Measurements from ENCODE around the gene PPP1R17.

Gene PPP1R17

DNA sequence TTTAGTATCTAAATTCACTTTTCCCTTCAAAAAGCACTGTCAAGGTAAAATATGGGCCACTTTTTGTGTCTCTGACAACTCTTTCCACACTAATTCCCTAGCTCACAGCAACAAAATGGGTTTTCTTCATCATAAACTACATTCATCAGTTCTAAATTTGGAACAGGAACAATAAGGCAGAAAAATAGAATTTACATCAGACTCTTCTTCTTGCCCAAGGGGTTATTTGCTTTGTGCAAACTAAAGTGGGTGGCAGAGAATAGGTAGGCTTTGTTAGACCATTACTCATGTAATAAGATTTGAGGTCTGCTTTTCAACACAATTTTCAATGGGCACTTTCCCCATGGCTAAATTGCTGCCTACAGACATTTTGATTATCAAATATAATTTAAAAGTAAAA lies 17.6 kb upstream of the PPP1R17 start:
- DNase-seq (ENCODE audit: low read depth, low spot score): no peak
- H3K4me3 ChIP-seq (ENCODE audit: low read depth, low read length): no peak overlapping the region
- TF ChIP-seq, protein P1, sequence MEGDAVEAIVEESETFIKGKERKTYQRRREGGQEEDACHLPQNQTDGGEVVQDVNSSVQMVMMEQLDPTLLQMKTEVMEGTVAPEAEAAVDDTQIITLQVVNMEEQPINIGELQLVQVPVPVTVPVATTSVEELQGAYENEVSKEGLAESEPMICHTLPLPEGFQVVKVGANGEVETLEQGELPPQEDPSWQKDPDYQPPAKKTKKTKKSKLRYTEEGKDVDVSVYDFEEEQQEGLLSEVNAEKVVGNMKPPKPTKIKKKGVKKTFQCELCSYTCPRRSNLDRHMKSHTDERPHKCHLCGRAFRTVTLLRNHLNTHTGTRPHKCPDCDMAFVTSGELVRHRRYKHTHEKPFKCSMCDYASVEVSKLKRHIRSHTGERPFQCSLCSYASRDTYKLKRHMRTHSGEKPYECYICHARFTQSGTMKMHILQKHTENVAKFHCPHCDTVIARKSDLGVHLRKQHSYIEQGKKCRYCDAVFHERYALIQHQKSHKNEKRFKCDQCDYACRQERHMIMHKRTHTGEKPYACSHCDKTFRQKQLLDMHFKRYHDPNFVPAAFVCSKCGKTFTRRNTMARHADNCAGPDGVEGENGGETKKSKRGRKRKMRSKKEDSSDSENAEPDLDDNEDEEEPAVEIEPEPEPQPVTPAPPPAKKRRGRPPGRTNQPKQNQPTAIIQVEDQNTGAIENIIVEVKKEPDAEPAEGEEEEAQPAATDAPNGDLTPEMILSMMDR (IDR thresholded peaks at IDR 0.05; ENCODE audit: low read depth, low read length): no peak
- in situ Hi-C loops (cut with HindIII; ENCODE audit: low sequenced_read_pairs): no loop called here

DNA sequence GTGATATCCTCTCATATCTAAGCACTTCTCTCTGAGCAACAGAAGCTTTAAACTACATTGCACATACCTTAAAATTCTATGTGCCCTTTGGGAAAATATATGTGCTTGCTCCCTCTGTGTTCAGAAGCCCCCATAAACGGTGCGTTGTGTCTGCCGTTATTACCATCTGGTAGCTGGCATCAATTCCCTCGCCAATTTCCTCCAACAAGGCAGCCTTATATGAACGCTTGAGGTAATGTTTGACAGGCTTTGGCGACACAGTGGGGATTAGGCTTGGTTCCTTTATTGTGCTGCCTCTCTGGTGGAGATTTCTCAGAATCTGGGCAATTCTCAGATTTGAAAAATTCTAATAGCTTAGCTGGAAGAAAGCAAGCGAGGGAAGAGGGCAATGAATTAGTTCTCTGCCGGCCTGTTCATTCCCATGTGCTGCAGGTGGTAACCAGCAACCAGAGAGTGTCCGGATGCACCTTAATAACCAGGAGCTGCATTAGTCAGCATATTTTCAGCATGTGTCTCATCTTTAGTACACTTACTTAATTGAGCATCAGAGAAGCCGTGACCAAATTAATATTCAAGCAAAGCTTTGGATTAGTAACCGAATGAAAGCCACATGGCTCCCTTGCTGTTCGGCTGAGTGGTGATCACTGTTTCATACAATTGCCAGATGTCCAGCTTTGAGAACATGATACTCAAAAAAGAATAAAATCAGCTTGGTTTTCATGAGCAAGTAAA lies 7.3 kb upstream of the PPP1R17 start:
- H3K4me3 ChIP-seq (ENCODE audit: low read depth, low read length): no peak overlapping the region
- TF ChIP-seq, protein P1 (IDR thresholded peaks at IDR 0.05; ENCODE audit: low read depth, low read length): no peak
- in situ Hi-C loops (cut with HindIII; ENCODE audit: low sequenced_read_pairs): no loop called here
- DNase-seq (ENCODE audit: low read depth, low spot score): no peak

DNA sequence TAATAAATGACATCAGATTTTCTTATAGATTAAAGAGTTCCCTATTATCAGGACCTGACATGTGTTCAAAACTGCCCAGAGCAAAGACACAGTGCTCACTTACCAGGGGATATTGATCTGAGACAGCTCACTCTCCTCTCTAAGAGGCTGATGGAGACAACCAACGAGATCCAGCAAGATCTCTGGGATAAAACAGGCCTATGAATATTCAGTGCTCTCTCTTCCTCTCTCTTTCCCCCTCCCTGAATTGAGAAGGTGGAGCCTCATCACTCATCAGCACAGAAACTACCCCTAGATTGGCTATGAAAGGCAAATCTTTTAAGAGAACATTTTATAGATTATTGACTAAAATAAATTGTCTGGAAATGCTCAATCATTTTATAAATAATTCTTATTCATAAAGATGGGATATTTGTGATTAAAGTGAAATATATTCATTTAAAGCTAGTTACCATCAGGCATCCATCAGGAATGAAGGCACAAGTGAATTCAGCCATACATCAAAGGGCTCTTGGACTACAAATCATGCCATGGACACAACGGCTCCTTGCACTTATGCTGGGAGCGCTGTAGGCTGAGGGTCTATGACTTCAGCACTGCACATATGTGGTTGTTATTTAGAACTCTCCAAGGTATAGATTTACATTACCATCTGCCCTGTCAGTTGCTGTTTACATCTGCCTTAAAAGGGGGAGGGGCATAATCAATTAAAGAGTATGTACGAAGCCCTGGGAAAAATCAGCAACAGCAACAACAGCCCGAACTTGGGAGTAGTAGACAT lies 3.4 kb upstream of the PPP1R17 start:
- no peak for DNase-seq (ENCODE audit: low read depth, low spot score)
- TF ChIP-seq, protein P1 (IDR thresholded peaks at IDR 0.05; ENCODE audit: low read depth, low read length): no peak
- no peak overlapping the region for H3K4me3 ChIP-seq (ENCODE audit: low read depth, low read length)
- in situ Hi-C loops (cut with HindIII; ENCODE audit: low sequenced_read_pairs): no loop called here

DNA sequence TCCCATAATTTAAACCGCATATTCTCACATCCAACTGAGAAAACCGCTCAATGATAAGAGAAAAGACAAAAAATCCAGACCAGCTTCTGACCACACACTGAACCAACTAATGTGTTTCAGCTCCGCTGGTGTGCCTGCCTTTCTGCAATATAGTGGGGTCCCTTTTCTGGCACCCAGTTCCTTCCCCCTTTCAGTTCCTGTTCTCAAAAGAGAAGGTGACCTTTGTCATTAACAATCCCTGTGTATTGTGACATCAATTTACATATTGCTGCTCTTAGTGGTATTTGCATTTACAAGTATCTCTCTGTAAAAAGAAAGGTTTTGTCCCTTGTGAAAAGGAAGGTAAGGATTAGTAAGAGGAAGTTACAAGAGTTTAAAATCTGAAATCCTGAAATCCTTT lies 1.4 kb downstream of the PPP1R17 start:
- DNase-seq (ENCODE audit: low read depth, low spot score): no peak
- in situ Hi-C loops (cut with HindIII; ENCODE audit: low sequenced_read_pairs): no loop called here
- no peak overlapping the region for H3K4me3 ChIP-seq (ENCODE audit: low read depth, low read length)
- TF ChIP-seq, protein P1 (IDR thresholded peaks at IDR 0.05; ENCODE audit: low read depth, low read length): no peak

DNA sequence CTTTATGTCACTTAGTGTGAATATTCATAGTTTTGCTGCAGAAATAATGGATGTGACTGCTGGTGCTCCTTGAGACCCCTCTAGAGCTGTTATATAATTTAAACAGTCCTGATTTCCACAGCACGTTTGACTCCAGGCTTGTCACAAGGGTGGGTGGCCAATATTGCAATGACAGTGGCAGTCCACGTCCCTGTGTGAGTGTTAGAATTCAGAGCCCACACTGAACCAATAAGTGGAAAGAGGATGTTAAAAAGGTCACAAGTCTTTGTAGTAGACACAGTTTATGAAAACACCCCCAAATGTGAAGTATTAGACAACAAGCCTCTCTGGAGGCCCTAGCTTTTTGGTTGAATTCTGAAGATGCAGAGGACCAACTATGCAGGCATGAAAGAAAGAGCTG lies 2.0 kb downstream of the PPP1R17 start:
- no peak for DNase-seq (ENCODE audit: low read depth, low spot score)
- no peak overlapping the region for H3K4me3 ChIP-seq (ENCODE audit: low read depth, low read length)
- in situ Hi-C loops (cut with HindIII; ENCODE audit: low sequenced_read_pairs): no loop called here
- TF ChIP-seq, protein P1 (IDR thresholded peaks at IDR 0.05; ENCODE audit: low read depth, low read length): no peak

DNA sequence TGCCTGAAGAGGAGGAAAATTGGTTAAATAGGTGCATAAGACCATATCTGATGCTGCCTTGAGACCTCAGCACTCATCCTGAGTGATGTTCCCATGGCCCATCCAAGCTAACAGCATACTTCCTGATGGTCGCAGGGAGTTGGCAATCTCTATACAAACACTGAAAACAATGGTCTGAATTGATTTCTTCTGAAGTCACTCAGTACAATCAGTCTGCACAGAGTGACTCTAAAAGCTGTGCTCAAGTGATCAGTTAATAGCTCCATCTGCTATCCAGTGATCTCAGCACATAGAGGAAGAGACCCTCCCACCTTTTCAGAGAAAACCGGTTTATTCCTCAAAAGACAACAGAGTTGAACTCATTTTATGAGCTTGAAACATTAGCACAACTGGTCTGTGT lies 3.9 kb downstream of the PPP1R17 start:
- no peak overlapping the region for H3K4me3 ChIP-seq (ENCODE audit: low read depth, low read length)
- TF ChIP-seq, protein P1 (IDR thresholded peaks at IDR 0.05; ENCODE audit: low read depth, low read length): no peak
- DNase-seq (ENCODE audit: low read depth, low spot score): no peak
- in situ Hi-C loops (cut with HindIII; ENCODE audit: low sequenced_read_pairs): no loop called here

Measured in astrocyte of the spinal cord (primary cell).